ACHN (cell line): ENCODE measurements around the gene PRRG3.

Source experiments
- DNase-seq: peaks from one replicate; pipeline ENCODE4 v3.0.0-alpha.2; 2015
- in situ Hi-C: cut with HindIII; loops from 2 replicates; pipeline ENCODE4 v1.10.0; 2017; ENCODE audit warnings: low sequenced_read_pairs, low pct_ligation_motif_present, low pct_unique_long_range_greater_than_20kb

The PRRG3 gene

GRCh38 chrX:151702741-151703340 is 7.6 kb downstream of the PRRG3 start:
- DNase-seq = no peak
- in situ Hi-C loops = no loop called here

DNA sequence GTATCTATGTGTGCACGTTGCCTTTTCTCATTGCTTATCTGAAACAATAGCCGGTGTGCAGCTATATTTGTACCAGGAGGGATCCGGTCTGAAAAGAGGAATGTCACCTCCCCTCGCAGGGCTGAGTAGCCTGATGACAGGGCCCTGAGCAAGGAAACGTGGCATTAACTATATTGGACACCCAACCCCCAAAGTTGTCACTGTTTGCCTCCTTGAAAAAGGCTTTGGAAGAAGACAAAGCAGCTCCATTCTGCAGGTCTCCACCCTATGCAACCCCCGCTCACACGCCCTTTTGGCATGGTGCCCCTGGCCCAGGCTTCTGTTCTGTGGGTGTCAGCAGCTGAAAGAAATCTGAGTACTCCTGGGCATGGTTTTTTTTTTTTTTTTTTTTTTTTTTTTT is 8.2 kb downstream of the PRRG3 start:
- DNase-seq = no peak
- in situ Hi-C loops = no loop called here

DNA sequence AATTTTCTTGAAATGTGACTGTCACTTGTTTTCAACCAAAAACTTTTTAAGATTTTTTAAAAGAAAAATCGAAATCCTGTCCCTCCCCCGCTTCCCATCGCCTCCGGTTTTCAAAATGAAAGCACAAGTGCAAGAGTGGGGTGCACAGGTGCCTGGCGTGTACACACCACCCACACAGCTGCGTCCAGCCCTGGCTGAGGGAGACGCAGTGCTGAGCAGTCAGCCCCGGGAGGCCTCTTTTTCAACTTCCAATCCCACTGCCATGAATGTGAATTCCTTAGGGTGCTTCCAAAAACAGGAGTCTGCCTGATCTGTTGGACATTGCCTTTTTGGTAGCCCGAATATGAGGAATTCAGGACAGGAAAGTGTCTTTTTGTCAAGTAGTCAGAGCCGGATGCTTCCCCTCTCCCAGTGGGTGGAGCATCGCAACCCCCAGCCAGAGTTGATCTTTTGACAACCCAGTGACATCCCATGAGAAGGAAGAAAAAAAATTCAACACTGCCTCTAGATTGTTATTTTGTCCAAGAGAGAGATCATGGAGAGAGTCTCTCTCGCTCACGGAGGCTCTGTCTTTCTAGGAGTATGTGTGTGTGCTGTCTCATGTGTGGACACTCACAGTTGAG is 8.9 kb downstream of the PRRG3 start:
- in situ Hi-C loops = no loop called here
- DNase-seq = no peak

DNA sequence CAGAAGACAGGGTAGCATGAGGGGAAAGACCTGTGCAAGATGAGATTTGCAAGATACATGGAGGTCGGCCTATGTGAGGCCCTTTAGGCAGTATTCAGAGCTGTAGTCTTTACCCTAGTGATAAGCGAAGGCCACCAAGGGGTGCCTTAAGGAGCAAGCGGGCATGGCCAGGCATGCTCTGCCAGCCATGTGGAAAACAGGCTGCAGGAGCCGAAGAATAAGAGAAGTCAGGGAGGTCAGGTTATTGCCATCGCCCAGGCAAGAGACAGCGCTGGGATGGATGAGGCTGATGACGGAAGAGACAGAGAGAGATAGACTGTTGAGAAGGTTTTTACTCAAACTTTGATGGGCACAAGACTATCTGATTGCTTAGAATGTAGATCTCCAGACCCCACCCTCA is 13.6 kb downstream of the PRRG3 start:
- DNase-seq = no peak
- in situ Hi-C loops = no loop called here

DNA sequence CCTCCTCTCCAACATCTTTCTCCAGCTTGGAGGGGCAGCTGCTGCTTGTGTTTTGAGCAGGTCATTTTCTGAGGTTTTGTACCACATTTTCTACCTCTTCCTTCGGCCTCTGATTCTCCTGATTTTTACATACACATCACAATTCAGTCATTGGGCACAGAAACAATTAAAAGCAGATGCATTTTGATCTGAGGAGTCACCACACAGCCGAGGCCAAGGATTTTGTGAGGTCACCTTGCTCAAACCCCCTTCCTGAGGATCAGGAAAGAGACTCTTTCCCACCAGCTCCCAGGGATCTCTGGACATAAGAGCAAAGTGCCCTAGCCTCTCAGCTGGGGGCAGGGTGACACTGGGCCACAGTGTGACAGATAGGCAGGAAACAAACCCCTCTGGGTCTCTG is 15.2 kb downstream of the PRRG3 start:
- in situ Hi-C loops = no loop called here
- DNase-seq = no peak

DNA sequence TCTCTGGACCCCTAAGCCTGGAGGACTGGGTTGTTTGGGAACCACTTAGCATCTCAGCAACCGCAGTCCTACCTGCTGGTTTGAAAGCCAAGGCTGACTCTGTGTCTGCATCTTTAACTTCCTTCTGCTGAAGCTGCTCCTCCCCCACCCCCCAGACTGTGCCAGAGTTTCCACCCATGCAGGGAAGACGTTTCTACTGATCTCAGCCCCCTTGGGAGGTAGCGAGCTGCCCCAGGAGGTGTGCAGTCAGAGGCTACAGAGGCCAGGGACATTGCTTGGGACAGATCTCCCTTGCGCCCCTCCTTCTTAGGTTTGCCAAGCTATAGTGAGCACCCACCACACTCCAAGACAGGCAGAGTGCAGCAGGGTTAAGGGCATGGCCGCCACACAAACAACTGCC is 15.9 kb downstream of the PRRG3 start:
- in situ Hi-C loops = no loop called here
- no peak for DNase-seq

- DNase-seq = no peak
- in situ Hi-C loops = no loop called here
These were observed 16.5 kb downstream of the PRRG3 start for GRCh38 chrX:151711787-151712186.

GRCh38 chrX:151712253-151712652 is 17.0 kb downstream of the PRRG3 start:
- DNase-seq = no peak
- in situ Hi-C loops = no loop called here

DNA sequence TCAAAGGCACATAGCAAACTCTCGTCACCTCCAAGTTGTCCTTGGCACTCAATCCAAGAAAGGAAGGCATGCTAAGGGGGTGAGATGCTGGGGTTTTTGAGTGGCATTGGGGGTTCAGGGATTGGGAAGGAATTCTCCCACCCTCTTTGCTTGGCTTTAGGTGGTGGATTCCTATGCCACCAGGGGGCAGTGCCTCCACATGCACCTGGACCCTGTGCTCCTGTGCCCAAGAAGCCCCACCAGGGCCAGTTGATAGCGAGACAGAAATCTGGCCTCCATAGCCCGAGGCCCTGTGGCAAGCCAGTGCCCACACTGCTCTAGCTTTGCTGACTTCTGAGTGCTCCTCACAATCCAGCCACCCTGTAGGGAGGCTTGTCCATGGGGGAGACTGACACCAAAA is 18.6 kb downstream of the PRRG3 start:
- in situ Hi-C loops = no loop called here
- DNase-seq = peak; percentile 20

- DNase-seq = no peak
- in situ Hi-C loops = no loop called here
These were observed 19.1 kb downstream of the PRRG3 start for GRCh38 chrX:151714362-151714761.

DNA sequence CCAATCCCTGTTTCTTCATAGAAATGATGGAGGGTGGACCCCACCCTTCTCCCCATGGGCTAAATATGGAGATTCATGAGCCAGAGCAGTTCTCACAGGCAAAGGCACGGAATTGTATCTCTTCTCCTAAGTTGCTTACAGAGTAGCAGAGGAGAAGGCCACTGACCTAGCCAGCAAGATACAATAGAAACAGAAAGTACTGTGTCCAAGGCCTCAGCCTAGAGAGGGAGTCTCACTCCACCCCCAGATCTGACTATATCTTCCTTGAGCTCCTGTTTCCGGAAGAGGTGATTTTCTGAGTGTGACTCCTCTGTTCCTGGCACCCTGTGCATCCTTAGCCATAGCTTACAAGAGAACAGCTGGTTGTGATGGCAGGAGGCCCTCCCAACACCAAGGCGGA is 20.5 kb downstream of the PRRG3 start, which contains the start of gene FATE1:
TSS of gene FATE1 (plus strand) at position 284 of the 400 bp plus-strand sequence. CDS start at position 369, 85 bp downstream.
- in situ Hi-C loops = no loop called here
- no peak for DNase-seq

- in situ Hi-C loops = no loop called here
- DNase-seq = no peak
These were observed 27.1 kb downstream of the PRRG3 start for GRCh38 chrX:151722241-151722846.

DNA sequence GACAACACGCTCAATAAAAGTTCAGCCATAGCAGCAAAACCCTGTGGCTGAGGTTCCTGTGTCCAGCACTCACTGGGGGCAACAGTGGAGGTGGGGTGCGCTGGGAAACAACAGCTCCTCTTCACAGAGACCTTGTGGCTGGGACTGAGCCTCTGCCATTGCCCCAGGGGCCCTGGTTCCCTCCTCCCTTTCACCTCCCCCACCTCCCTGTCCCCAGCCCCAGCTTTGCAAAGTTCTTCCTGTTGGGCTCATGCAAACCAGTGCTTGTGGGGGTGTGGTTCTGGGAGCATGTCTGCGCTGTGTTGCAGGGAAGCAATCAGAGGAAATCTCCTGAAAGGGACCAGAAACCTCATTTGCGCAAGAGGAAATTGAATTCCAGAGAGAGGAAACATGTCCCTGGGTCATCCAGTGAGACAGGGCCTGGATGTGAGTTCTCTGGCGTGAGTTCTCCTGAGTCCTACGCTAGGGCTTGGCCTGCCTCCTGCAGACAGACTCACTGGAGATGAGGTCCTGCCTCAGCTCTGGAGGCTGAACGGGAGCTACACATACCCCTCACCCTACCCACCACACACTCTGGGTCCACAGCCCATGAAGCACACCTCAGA is 28.0 kb downstream of the PRRG3 start:
- DNase-seq = no peak
- in situ Hi-C loops = no loop called here

- in situ Hi-C loops = no loop called here
- no peak for DNase-seq
These were observed 29.5 kb downstream of the PRRG3 start for GRCh38 chrX:151724563-151725337.

DNA sequence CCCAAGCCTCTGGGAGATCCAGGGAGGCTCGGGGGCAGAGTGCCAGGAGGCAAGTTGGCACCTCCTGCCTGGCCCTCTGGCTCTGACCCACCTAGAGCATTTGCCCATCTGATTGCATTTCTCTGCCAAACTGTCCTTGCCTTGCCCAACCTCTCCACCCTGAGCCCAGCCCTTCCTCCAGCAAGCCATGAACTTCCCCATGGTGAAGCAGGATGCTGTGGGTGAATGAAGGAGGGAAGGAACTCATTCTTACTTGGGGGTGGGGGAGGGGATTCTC is 30.0 kb downstream of the PRRG3 start:
- DNase-seq = no peak
- in situ Hi-C loops = no loop called here

DNA sequence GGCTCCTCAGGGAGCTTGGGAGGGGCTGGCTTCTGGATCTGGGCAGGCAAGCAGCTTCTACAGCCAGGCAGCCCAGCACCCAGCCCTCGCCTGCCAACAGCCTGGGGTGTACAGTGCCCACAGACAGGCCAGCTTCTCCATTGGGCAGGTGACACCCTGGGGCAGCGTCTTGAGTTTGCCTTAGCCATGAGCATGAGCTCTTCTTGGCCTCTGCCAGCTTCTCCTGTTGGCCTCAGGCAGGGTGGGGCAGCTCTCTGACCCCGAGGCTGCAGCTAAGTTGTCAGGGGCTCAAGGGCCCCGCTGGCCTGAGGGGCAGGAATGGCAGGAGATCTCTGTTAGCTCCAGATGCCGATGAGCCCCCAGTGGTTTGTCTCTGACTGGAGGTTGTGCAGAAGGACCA is 31.5 kb downstream of the PRRG3 start:
- DNase-seq = no peak
- in situ Hi-C loops = no loop called here

DNA sequence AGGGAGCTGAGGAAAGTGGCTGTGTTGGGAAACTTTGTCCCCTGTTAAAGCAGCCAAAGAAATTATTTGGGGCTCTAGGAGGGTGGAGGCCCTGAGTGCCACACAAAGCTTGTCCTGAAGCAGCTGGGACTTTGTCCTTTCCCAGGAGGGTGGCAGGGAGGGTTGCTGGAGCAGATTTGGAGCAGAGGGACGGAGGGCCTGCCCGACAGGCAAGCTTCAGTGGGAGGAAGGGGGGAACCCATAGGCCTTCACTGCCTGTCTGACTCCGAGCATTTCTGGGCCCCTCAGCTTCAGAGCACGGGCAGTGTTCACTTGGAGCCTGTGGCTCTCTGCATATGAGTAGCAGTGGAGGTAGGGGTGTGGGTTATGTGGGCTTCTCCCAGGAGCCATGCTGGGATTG is 32.1 kb downstream of the PRRG3 start:
- in situ Hi-C loops = no loop called here

GRCh38 chrX:151729056-151729725 is 33.9 kb downstream of the PRRG3 start:
- in situ Hi-C loops = no loop called here
- no peak for DNase-seq

More for the DNA sequence above, 32.1 kb downstream of the PRRG3 start:
- DNase-seq = no peak

DNA sequence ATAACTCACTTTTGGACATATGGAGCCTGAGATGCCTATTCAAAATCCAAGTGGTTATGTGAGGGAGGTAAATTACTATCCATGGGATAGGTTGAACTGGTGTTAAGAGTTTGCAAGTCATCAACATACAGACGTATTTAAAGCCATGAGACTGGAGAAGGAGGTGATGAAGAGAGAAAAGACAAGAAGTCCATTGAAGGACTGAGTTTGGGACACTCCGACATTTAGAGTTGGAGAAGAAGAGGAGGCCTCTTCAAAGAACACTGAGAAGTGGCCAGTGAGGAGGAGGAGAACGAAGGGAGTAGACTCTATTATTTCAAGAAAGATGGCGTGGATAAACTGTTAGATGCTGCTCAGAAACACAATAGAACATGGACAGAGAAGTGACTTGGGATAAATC is 39.2 kb downstream of the PRRG3 start, which contains the start of gene CNGA2:
TSS of gene CNGA2 (plus strand) at position 301 of the 400 bp plus-strand sequence. CDS start 3,738 bp downstream, outside the sequence.
- no peak for DNase-seq
- in situ Hi-C loops = no loop called here
